Mesenteric fat pad (tissue), 1 donor: Measurements from ENCODE around the gene CPEB4. TPM values are rescaled to one million over a fixed set of nuclear protein-coding genes. Genes with fewer than 3 reads are reported as not detected.

Source experiments
- DNase-seq: peaks from one replicate; pipeline ENCODE4 v3.0.0-alpha.2; 2020; ENCODE audit warnings: low spot score
- total RNA-seq: library from RNA; stranded (reverse); fragmentation: NEBNext Ultra II Directional; extraction: Animal tissue kit (Norgen Biotek cat#: 25700); gene quantifications from one replicate; pipeline ENCODE4 v1.2.1, GENCODE V29; 2021
- donor health status: DM: yes; HTN: yes; CAD: no.

The CPEB4 gene
- total RNA-seq, 1 donor from 2014 or later, result 60.2 TPM

- DNase-seq, result no peak
These were observed 83.7 kb downstream of the CPEB4 start for GRCh38 chr5:173971681-173972345.

- DNase-seq, result no peak
These were observed 84.4 kb downstream of the CPEB4 start for GRCh38 chr5:173972607-173972924.

GRCh38 chr5:173972925-173973615 lies 84.9 kb downstream of the CPEB4 start:
- DNase-seq, result no peak

GRCh38 chr5:173973616-173973969 lies 85.4 kb downstream of the CPEB4 start:
- DNase-seq, result no peak

GRCh38 chr5:173974688-173975239 lies 86.6 kb downstream of the CPEB4 start:
- DNase-seq, result no peak

- no peak for DNase-seq
These were observed 93.1 kb downstream of the CPEB4 start for GRCh38 chr5:173981185-173981761.

GRCh38 chr5:173984218-173984617 lies 96.1 kb downstream of the CPEB4 start:
- no peak for DNase-seq

- DNase-seq, result no peak
These were observed 100.6 kb downstream of the CPEB4 start, which contains the start of gene C5orf47 for GRCh38 chr5:173988554-173989431. Gene C5orf47, plus strand, starts transcription at chr5:173989170. Its CDS starts 94 bp downstream, at chr5:173989264.

- DNase-seq, result no peak
These were observed 101.4 kb downstream of the CPEB4 start for GRCh38 chr5:173989432-173990082.

GRCh38 chr5:173997331-173997730 lies 109.2 kb downstream of the CPEB4 start:
- no peak for DNase-seq

GRCh38 chr5:173998531-173998930 lies 110.4 kb downstream of the CPEB4 start:
- no peak for DNase-seq

GRCh38 chr5:174000076-174000475 lies 111.9 kb downstream of the CPEB4 start:
- DNase-seq, result no peak

- no peak for DNase-seq
These were observed 115.6 kb downstream of the CPEB4 start for GRCh38 chr5:174003795-174004194.

- DNase-seq, result no peak
These were observed 120.8 kb downstream of the CPEB4 start for GRCh38 chr5:174008922-174009321.

- no peak for DNase-seq
These were observed 122.2 kb downstream of the CPEB4 start for GRCh38 chr5:174010365-174010764.

- no peak for DNase-seq
These were observed 123.3 kb downstream of the CPEB4 start for GRCh38 chr5:174011441-174011840.

Other genes starting within 250 kb of the CPEB4 start
- gene C5orf47, start 100.8 kb downstream of the CPEB4 start, total RNA-seq, result not detected
- gene NSG2, start 157.4 kb downstream of the CPEB4 start, total RNA-seq, result 0.16 TPM